ENCODE data around the gene KIFAP3. TPM values are rescaled to one million over a fixed set of nuclear protein-coding genes. Genes with fewer than 3 reads are reported as not detected.

KIFAP3 gene
- total RNA-seq: 12.8 and 19.0 TPM in 2 replicates

GRCh38 chr1:170074250-170075157, at the start of gene KIFAP3:
Gene KIFAP3 (minus strand): TSS chr1:170074695. CDS start chr1:170074467, 228 bp downstream.

GRCh38 chr1:169893645-169894423, 180.7 kb downstream of the KIFAP3 start, which contains the start of gene SCYL3:
Gene SCYL3 (minus strand): TSS chr1:169893896. CDS start chr1:169888840, 5,056 bp downstream.

Other genes starting within 250 kb of the KIFAP3 start
- 2.9 and 5.9 TPM in 2 replicates for gene SCYL3, start 180.8 kb downstream of the KIFAP3 start, total RNA-seq
- gene NTMT2, start 71.3 kb upstream of the KIFAP3 start, total RNA-seq: not detected in 2 replicates

All from cardiac ventricle fibroblast (primary cell).